ENCODE measurements around the gene SMKR1. TPM values are rescaled to one million over a fixed set of nuclear protein-coding genes. Genes with fewer than 3 reads are reported as not detected.

The SMKR1 gene
- total and polyA plus RNA-seq, 12 donors = 0.28 TPM; not detected in 11

- intact Hi-C loops (cut with DNase I) = no loop called here
- TF ChIP-seq, protein P1, sequence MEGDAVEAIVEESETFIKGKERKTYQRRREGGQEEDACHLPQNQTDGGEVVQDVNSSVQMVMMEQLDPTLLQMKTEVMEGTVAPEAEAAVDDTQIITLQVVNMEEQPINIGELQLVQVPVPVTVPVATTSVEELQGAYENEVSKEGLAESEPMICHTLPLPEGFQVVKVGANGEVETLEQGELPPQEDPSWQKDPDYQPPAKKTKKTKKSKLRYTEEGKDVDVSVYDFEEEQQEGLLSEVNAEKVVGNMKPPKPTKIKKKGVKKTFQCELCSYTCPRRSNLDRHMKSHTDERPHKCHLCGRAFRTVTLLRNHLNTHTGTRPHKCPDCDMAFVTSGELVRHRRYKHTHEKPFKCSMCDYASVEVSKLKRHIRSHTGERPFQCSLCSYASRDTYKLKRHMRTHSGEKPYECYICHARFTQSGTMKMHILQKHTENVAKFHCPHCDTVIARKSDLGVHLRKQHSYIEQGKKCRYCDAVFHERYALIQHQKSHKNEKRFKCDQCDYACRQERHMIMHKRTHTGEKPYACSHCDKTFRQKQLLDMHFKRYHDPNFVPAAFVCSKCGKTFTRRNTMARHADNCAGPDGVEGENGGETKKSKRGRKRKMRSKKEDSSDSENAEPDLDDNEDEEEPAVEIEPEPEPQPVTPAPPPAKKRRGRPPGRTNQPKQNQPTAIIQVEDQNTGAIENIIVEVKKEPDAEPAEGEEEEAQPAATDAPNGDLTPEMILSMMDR (IDR thresholded peaks at IDR 0.05) = no peak
- H3K27ac ChIP-seq = no peak overlapping the region
- H3K36me3 ChIP-seq = no peaks in the 10 kb centered on the region
- H3K9me3 ChIP-seq = no peaks in the 10 kb centered on the region
- no peak for DNase-seq
- H3K27me3 ChIP-seq = peaks cover 0 to 27% (median 7%) of the 10 kb centered on the region in 7 donors
- no peaks in the 10 kb centered on the region for H3K4me1 ChIP-seq
- H3K4me3 ChIP-seq = no peak overlapping the region
- no peak for ATAC-seq
- 69 to 73% methylated on average over 4 of the region's 4 CpGs for WGBS, 2 donors
Measured at GRCh38 chr7:129515381-129515780, 13.1 kb downstream of the SMKR1 start.

DNA sequence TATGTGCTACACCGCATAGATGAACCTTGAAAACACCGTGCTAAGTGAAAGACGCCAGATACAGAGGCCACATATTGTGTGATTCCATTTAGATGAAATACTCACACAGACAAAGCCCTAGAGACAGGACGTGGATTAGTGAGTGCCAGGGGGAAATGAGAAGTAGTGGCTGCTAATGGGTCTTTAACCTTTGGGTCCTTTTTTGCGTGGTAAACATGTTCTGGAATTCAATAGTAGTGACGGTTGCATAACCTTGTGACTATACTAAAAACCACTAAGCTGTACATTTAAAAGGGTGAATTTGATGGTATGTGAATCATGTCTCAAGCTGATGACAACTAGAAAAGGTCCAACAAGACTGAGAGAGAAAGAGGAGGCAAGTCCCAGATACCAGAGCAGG, 15.6 kb downstream of the SMKR1 start:
- Histone ChIP-seq H3K27me3 (peaks cover 0 to 50% (median 12%) of the 10 kb centered on the region in 7 donors), H3K36me3 (no peaks in the 10 kb centered on the region), H3K4me3 (no peak overlapping the region), H3K27ac (no peak overlapping the region), H3K9me3 (no peaks in the 10 kb centered on the region), H3K4me1 (no peaks in the 10 kb centered on the region)
- no peak for ATAC-seq
- TF ChIP-seq, protein P1 (IDR thresholded peaks at IDR 0.05) = no peak
- DNase-seq = no peak
- WGBS, 2 donors = 77 to 80% methylated on average over 6 of the region's 6 CpGs
- intact Hi-C loops (cut with DNase I) = no loop called here

GRCh38 chr7:129519464-129519863, 17.1 kb downstream of the SMKR1 start:
- Histone ChIP-seq H3K4me3 (no peak overlapping the region), H3K36me3 (no peaks in the 10 kb centered on the region), H3K4me1 (no peaks in the 10 kb centered on the region), H3K27me3 (peaks cover 0 to 52% (median 12%) of the 10 kb centered on the region in 7 donors), H3K27ac (no peak overlapping the region), H3K9me3 (no peaks in the 10 kb centered on the region)
- DNase-seq (no peak), ATAC-seq (no peak)
- 29 to 38% methylated on average over 5 of the region's 5 CpGs for WGBS, 2 donors
- TF ChIP-seq, protein P1 (IDR thresholded peaks at IDR 0.05) = no peak
- intact Hi-C loops (cut with DNase I) = no loop called here

DNA sequence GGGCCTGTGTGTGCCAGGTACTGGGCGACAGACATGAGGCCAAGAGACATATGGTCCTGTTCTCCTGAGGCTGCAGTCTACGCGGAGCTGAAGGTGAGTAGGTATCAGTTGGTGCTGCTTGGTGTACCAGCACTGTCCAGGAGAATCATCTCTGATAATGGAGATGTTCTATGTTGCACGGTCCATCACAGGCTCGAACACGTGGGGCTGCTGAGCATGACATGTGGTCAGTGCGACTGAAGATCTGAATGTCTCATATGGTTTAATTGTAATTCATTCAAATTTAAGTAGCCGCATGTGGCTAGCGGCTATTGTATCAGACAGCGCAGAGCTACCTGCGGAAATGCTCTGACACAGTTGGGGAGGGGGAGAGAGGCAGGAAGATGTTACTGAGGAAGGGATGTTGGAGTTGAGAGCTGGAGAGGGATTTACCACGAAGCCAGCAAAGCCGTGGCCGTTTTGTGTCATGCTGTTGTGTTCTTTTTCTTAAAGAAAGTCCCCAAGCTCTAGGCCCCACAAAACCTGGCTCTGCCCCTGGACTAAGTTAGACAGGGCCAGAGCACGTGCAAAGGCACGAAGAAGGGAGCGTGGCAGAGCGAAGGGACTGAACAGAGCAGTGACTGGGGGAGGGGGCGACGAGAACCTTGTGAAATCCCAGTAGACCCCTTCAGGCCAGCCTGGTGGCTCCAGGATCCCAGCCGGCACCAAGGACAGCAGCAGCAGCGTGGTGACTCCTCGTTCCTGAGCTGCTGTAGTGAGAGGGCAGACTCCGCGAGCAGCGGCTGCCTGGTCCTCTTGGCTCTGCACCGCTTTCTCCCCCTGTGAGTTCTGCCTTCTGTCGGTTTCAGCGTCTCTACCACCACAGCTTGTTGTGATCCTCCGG, 20.0 kb downstream of the SMKR1 start:
- TF ChIP-seq, protein P1 (IDR thresholded peaks at IDR 0.05) = no peak
- Histone ChIP-seq H3K4me3 (no peak overlapping the region), H3K4me1 (peaks cover 0 to 3% (median 0%) of the 10 kb centered on the region in 9 donors), H3K27ac (no peak overlapping the region), H3K9me3 (no peaks in the 10 kb centered on the region), H3K36me3 (no peaks in the 10 kb centered on the region), H3K27me3 (peaks cover 0 to 55% (median 14%) of the 10 kb centered on the region in 7 donors)
- intact Hi-C loops (cut with DNase I) = no loop called here
- ATAC-seq = no peak
- WGBS, 2 donors = 44 to 45% methylated on average over 30 of the region's 30 CpGs
- no peak for DNase-seq

Measured in heart right ventricle (tissue), 16 donors.